VCaP (cell line): Measurements from ENCODE around the gene MT2A.

Source experiments
- H3K27ac ChIP-seq: fragments of 450-650 bp; 2 replicates; pipeline ENCODE4 v1.5.1; 2017
- TF ChIP-seq, protein P1 (sequence below): fragments of 450-650 bp; conservative IDR thresholded peaks from 2 replicates; pipeline ENCODE4 v1.5.1; 2017; ENCODE audit warnings: mild to moderate bottlenecking, moderate library complexity

The MT2A gene

DNA sequence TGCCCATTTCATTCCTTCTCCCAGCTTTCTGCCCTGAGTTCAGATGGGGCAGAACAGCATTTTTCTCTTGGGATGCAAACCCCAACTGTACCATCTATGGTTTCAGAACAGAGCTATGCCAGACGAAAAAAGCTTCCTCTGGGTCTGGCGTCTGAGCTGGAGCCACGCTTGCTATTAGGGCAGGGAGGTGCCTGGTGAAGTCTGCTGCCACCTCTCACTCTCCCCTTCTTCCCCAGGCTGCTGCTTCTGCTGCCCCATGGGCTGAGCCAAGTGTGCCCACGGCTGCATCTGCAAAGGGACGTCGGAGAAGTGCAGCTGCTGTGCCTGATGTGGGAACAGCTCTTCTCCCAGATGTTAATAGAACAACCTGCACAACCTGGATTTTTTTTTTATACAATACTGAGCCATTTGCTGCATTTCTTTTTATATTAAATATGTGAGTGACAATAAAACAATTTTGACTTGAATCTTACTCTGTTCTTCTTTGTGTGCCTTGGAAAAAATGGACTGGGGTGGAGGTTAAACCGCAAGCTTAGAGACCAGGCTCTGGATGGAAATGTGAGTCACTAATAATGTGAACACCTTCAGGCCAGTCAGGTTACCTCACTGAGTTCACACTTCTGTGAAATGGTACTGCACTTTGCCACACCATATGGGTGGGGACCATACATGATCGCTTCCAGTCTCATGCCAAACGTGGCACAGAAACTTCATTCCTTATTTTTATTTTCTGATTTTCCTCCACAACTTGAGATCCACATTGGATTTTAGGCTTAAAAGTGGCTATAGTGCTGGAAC, 28.4 kb downstream of the MT2A start:
- TF ChIP-seq, protein P1, sequence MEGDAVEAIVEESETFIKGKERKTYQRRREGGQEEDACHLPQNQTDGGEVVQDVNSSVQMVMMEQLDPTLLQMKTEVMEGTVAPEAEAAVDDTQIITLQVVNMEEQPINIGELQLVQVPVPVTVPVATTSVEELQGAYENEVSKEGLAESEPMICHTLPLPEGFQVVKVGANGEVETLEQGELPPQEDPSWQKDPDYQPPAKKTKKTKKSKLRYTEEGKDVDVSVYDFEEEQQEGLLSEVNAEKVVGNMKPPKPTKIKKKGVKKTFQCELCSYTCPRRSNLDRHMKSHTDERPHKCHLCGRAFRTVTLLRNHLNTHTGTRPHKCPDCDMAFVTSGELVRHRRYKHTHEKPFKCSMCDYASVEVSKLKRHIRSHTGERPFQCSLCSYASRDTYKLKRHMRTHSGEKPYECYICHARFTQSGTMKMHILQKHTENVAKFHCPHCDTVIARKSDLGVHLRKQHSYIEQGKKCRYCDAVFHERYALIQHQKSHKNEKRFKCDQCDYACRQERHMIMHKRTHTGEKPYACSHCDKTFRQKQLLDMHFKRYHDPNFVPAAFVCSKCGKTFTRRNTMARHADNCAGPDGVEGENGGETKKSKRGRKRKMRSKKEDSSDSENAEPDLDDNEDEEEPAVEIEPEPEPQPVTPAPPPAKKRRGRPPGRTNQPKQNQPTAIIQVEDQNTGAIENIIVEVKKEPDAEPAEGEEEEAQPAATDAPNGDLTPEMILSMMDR, result no peak
- no peak overlapping the region for H3K27ac ChIP-seq

DNA sequence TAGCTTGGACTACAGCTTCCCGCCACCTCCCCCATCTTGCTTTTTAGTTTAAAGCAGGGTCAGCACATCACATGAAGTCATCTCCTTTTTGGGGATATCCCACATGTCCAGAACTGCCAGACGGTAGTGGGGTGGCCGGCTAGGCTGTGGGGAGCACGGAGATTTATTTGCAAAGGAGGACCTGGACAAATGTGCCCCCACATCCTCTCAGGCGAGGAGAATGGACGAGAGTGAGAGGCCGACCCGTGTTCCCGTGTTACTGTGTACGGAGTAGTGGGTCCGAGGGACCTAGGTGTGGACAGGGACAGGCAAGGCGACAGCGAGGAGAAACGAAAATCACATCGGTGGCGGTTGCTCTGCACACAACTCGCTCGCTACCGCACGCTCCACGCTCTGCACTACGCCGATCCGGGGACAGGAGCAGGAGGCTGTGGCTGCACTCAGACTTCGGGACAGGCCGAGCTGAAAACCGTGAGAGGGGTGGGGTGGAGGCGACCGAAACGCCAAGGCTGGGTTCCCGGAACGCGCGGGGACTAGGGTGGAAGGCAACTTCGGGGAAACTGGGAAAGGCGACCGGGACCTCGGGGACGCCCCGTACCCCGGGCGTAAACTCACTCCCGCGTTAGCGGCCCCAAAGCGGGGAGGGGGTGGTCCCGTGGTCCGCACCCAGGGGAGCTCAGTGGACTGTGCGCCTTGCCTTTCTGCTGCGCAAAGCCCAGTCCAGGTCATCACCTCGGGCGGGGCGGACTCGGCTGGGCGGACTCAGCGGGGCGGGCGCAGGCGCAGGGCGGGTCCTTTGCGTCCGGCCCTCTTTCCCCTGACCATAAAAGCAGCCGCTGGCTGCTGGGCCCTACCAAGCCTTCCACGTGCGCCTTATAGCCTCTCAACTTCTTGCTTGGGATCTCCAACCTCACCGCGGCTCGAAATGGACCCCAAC, 29.7 kb downstream of the MT2A start, which contains the start of gene MT1A:
Gene MT1A (plus strand): TSS at position 853 of the 937 bp plus-strand sequence. CDS start 73 bp downstream, at position 926.
- TF ChIP-seq, protein P1, result no peak
- H3K27ac ChIP-seq, result peak within 1 kb of the TSS; percentile 36

DNA sequence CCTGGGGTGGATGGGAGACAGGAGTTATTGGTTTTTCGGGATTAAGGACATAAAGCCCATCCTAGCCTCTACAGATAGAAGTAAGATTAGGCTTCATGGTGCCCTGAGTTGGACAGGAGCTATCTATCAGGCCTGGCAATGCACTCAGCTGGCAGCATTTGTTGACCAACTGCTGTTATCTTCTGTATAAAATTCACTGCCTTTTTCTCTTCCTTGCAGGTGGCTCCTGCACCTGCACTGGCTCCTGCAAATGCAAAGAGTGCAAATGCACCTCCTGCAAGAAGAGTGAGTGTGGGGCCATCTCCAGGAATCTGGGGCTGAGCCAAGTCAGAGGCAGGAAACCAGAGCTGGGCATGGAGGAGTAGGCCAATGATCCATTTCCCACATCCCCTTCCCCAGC, 30.7 kb downstream of the MT2A start:
- TF ChIP-seq, protein P1, result no peak
- H3K27ac ChIP-seq, result peak overlapping the region; percentile 36

DNA sequence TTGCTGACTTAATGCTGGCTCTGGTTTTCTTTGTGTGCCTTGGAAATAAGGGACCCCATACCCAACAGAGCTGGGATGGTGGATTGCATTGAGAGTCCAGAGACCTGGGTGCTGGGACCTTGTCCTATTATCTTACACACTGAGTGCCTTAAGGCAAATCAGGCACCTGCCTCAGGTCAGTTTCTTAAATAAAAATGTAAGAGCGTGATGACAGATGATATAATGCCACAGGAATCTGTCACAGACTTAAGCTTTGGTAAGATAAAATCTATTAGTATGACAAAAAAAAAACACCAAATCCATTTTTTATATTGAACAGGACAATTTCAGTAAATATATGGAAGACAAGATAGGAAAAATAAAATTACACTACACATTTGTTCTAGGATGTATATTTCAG, 31.7 kb downstream of the MT2A start:
- TF ChIP-seq, protein P1, result no peak
- no peak overlapping the region; the same call in 1 of the 2 replicates for H3K27ac ChIP-seq

DNA sequence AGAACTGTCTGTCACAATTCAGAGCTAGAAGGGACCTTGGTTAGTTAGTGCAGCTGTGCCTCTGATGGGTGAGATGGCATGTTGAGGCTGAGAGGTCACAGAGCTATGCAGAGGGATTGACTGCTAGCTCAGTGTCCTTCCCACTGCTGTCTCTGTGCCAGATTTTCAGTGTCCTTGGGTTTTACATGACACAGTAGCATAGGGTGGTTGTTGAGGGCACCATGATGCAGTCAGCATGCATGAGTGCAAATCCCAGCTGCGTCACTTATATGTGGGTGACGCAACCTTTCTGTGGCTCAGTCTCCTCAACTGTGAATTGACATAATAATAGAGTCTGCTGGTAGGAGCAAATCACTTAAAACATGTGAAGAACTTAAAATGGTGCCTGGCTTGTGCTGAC, 32.8 kb downstream of the MT2A start:
- TF ChIP-seq, protein P1, result no peak
- H3K27ac ChIP-seq, result no peak overlapping the region

DNA sequence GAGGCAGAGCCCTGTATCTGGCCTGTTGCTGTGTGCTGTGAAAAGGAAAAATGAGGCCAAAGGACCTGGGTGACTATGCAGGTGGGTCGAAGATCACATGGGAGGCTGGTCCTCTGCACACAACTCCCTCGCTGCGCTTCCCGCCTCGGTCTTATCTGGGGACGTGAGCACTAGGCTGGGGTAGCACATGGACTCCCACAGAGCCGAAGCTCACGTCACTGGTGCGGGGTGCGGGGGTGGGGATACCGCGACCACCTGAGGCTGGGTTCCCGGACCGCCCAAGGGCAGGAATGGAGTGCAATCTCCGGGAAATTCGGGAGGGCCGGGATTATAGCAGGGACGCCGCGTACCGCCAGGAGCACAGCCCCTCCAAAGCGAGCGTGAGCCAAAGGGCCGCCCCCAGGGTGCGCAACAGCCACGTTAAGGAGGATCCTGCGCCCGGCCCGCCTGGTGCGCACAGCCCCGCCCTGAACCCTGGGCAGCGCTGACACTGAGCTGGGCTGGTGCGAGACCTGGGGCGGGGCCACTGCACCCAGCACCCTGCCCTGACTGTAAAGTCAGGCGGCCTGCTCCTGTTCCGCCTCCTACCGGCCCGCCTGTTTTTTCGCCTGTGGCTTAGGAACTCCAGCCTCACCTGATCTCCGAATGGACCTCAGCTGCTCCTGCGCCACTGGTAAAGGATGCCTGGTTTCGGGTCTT, 34.8 kb downstream of the MT2A start:
- peak overlapping the region; percentile 5; the same call in 1 of the 2 replicates for H3K27ac ChIP-seq

More for the DNA sequence above, 34.8 kb downstream of the MT2A start:
- TF ChIP-seq, protein P1, result peak; percentile 54
